Lower leg skin (tissue), 3 donors: Measurements from ENCODE around the gene LRBA.

Source experiments
- POLR2A ChIP-seq, 2 donors: fragments of 450-650 bp; IDR thresholded peaks; one replicate each; pipeline ENCODE4 v1.6.1; 2016 to 2017; ENCODE audit warnings: antibody characterized with exemption in 2 of 2, mild to moderate bottlenecking in 1 of 2, moderate library complexity in 1 of 2
- TF ChIP-seq, protein P1 (sequence below), 3 donors: fragments of 450-650 bp; IDR thresholded peaks; one replicate each; pipeline ENCODE4 v1.5.1; 2016; ENCODE audit warnings: antibody characterized with exemption in 3 of 3, mild to moderate bottlenecking in 3 of 3, moderate library complexity in 2 of 3

DNA sequence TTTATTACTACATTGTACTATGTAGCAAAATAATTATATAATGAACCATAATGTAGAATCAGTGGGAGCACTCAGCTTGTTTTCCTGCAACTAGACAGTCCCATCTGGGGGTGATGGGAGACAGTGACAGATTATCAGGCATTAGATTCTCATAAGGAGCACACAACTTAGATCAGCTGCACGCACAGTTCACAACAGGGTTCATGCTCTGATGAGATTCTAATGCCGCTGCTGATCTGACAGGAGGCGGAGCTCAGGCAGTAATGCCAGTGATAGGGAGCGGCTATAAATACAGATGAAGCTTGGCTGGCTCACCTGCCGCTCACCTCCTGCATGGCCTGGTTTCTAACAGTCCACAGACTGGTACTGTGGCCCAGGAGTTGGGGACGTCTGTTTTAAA lies 233.9 kb downstream of the LRBA start:
- TF ChIP-seq, protein P1, sequence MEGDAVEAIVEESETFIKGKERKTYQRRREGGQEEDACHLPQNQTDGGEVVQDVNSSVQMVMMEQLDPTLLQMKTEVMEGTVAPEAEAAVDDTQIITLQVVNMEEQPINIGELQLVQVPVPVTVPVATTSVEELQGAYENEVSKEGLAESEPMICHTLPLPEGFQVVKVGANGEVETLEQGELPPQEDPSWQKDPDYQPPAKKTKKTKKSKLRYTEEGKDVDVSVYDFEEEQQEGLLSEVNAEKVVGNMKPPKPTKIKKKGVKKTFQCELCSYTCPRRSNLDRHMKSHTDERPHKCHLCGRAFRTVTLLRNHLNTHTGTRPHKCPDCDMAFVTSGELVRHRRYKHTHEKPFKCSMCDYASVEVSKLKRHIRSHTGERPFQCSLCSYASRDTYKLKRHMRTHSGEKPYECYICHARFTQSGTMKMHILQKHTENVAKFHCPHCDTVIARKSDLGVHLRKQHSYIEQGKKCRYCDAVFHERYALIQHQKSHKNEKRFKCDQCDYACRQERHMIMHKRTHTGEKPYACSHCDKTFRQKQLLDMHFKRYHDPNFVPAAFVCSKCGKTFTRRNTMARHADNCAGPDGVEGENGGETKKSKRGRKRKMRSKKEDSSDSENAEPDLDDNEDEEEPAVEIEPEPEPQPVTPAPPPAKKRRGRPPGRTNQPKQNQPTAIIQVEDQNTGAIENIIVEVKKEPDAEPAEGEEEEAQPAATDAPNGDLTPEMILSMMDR (IDR thresholded peaks at IDR 0.05) = no peak
- TF ChIP-seq POLR2A (IDR thresholded peaks at IDR 0.05) = no peak
